GM18868 (cell line): ENCODE results near the gene TRAF6.
"Not testable (repeated sequence)": the region's sequence is repeated elsewhere in the genome, so short reads cannot be mapped to it uniquely, and the experiment has no call there.

Experiments
- ATAC-seq: cut with Tn5 transposase; IDR thresholded peaks from one replicate; pipeline ENCODE4 v1.9.1; 2021; ENCODE audit warnings: mild to moderate bottlenecking, moderate library complexity; ENCODE audit not compliant: unreplicated experiment

The TRAF6 gene

GRCh38 chr11:36509694-36510593 lies at the start of gene TRAF6:
TRAF6 (minus strand) TSS chr11:36510272; CDS start chr11:36501515, 8,757 bp downstream.
- ATAC-seq: peak; percentile 96

- ATAC-seq: peak; percentile 99
Measured at GRCh38 chr11:36558571-36559413, 48.7 kb upstream of the TRAF6 start.

GRCh38 chr11:36557991-36558390 lies 47.9 kb upstream of the TRAF6 start:
- no peak for ATAC-seq

- ATAC-seq: not testable (repeated sequence)
Measured at GRCh38 chr11:36557390-36557789, 47.3 kb upstream of the TRAF6 start.

- no peak for ATAC-seq
Measured at GRCh38 chr11:36550385-36551115, 40.5 kb upstream of the TRAF6 start.

GRCh38 chr11:36540998-36541397 lies 30.9 kb upstream of the TRAF6 start:
- peak; percentile 99 for ATAC-seq

GRCh38 chr11:36534276-36534840 lies 24.3 kb upstream of the TRAF6 start:
- ATAC-seq: no peak

GRCh38 chr11:36532941-36533601 lies 23.0 kb upstream of the TRAF6 start:
- ATAC-seq: no peak

GRCh38 chr11:36530840-36531239 lies 20.8 kb upstream of the TRAF6 start:
- ATAC-seq: no peak

- ATAC-seq: no peak
Measured at GRCh38 chr11:36513965-36514364, 3.9 kb upstream of the TRAF6 start.

GRCh38 chr11:36512016-36512415 lies 1.9 kb upstream of the TRAF6 start:
- ATAC-seq: no peak

GRCh38 chr11:36511062-36511461 lies 990 bp upstream of the TRAF6 start:
- ATAC-seq: not testable (repeated sequence)

- ATAC-seq: no peak
Measured at GRCh38 chr11:36510594-36510942, 496 bp upstream of the TRAF6 start.

GRCh38 chr11:36509201-36509639 lies 852 bp downstream of the TRAF6 start:
- ATAC-seq: peak; percentile 10

GRCh38 chr11:36508743-36509142 lies 1.3 kb downstream of the TRAF6 start:
- no peak for ATAC-seq

- ATAC-seq: no peak
Measured at GRCh38 chr11:36507824-36508489, 2.1 kb downstream of the TRAF6 start.

GRCh38 chr11:36501236-36501635 lies 8.8 kb downstream of the TRAF6 start:
- ATAC-seq: no peak

GRCh38 chr11:36500315-36500721 lies 9.8 kb downstream of the TRAF6 start:
- ATAC-seq: peak; percentile 100

- ATAC-seq: no peak
Measured at GRCh38 chr11:36499315-36499714, 10.8 kb downstream of the TRAF6 start.

- no peak for ATAC-seq
Measured at GRCh38 chr11:36498721-36499120, 11.4 kb downstream of the TRAF6 start.
